PC-3 (cell line): Measurements from ENCODE around the gene S100A16.

Source experiments
- EZH2 ChIP-seq: fragments of 300-600 bp; sonication (generic); IDR thresholded peaks from one replicate; pipeline ENCODE4 v1.6.1; 2017; ENCODE audit warnings: antibody characterized with exemption, mild to moderate bottlenecking, low read length; ENCODE audit not compliant: unreplicated experiment
- TF ChIP-seq, protein P1 (sequence below): fragments of 300-600 bp; sonication (generic); conservative IDR thresholded peaks from 2 replicates; pipeline ENCODE4 v1.5.1; 2017; ENCODE audit warnings: antibody characterized with exemption, low read depth, mild to moderate bottlenecking, low read length

DNA sequence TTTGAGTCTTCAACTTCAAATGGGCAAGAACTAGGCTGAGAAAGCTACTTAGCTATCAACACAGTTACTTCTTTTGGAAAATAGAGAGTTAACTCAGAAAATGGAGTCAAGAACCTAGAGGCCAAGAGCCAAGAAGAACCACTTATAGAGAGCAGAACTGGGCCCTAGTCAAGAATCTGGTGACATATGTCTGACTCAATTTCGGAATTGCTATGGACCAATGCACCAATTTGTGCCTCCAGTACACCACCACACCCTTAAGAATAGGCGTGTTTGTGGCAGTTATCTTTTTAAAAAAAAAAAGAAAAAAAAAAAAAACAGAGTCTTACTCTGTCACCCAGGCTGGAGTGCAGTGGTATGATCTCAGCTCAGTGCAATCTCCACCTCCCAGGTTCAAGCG, 55.1 kb downstream of the S100A16 start:
- TF ChIP-seq, protein P1, sequence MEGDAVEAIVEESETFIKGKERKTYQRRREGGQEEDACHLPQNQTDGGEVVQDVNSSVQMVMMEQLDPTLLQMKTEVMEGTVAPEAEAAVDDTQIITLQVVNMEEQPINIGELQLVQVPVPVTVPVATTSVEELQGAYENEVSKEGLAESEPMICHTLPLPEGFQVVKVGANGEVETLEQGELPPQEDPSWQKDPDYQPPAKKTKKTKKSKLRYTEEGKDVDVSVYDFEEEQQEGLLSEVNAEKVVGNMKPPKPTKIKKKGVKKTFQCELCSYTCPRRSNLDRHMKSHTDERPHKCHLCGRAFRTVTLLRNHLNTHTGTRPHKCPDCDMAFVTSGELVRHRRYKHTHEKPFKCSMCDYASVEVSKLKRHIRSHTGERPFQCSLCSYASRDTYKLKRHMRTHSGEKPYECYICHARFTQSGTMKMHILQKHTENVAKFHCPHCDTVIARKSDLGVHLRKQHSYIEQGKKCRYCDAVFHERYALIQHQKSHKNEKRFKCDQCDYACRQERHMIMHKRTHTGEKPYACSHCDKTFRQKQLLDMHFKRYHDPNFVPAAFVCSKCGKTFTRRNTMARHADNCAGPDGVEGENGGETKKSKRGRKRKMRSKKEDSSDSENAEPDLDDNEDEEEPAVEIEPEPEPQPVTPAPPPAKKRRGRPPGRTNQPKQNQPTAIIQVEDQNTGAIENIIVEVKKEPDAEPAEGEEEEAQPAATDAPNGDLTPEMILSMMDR, result no peak
- TF ChIP-seq EZH2, result no peak
